Activated gamma-delta T cell treated with Interleukin-2 at 50 U/mL for 16 hours (primary cell): ENCODE measurements around the gene ARRB1.
"Not testable (repeated sequence)": the region's sequence is repeated elsewhere in the genome, so short reads cannot be mapped to it uniquely, and the experiment has no call there.

ENCODE experiments used
- DNase-seq: peaks from one replicate; pipeline ENCODE4 v3.0.0-alpha.2; 2020

ARRB1 gene

DNA sequence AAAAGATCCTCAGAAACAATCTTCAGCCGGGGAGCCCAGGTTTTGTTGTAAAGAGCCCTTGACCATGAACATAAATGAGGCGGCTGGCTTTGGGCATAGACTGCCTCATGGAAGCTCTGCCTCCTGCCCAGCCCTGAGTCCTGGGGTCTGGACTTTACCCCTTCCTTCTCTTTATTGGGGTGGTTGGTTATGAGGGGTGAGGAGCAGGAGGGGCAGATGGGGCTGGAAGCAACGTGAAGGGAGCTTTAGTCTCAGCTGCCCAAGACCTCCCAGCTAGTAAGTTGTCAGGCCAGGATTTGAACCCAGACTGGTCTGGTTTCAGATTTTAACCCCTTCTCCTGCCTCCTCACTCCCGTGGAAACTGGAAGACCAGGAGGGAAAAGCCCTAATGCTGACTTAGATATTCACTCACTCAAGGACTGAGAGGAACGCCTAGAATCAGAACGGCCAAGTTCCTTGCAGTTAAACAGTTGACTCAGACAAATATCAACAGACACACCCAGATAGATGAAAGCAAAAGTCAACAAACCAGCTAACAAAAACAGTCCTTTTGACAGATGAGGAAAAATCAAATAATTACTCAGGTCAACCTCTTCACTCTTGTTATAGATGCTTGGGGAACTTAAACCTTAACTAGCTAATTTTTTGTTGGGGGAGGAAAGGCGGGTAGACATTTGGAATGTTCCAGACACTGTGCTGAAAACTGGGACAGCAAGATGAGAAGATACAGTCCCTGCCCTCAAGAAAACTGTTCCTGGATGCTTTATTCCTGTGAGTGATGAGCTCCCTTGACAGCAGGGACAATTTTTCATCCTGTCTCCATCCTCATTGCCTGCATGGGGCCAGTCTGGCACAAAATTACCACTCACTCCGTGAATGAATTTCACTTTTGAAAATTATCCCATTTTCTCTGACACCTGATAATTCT is 20.8 kb upstream of the ARRB1 start:
- DNase-seq = no peak

DNA sequence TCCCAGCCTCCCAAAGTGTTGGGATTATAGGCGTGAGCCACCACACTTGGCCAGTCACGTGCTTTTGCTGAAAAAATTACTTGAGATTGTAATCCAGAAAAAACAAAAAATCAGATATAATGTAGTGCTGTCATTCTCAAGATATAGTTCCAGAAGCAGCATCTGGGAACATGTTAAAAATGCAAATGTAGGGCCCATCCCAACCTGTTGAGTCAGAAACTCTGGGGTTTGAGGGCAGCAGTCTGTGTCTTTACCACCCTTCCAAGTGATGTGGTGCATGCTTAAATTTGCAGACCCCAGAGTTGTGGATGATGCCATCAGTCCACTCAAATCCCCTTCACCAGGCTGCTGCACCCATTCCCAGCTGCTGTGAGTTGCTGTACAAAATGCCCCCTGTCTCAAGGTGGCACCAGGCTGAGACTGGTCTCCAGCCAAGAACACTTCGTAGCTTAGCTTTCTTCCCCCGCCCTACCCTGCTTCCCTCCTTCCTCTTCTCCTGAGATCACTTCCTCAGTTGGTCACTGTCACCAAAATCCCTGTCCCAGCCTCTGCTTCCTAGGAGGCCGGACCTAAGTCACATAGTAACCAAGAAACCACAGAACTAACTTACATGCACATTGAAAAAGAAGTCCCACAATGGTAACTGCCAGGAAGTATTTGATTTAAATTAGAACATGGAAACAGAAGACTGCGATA is 18.2 kb upstream of the ARRB1 start:
- DNase-seq = no peak

DNA sequence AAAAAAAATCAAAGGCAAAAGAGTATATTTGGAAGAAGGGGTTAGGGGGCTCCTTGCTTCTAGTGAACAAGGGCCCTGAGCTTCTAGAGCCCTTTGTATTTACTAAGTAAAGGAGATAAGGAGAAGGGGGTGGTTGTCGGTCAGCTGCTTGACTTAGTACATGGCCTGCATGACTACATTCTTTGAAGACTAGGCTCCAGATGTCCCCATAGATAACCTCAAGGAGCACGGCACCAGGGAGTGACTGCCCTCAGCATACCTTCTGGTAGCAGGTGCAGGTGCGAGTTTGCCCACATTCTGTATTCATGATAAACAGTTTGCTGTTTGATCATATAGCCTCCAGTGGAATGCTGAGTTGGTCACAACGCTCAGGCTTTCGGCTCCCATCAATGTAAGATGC is 15.4 kb upstream of the ARRB1 start:
- DNase-seq = not testable (repeated sequence)

DNA sequence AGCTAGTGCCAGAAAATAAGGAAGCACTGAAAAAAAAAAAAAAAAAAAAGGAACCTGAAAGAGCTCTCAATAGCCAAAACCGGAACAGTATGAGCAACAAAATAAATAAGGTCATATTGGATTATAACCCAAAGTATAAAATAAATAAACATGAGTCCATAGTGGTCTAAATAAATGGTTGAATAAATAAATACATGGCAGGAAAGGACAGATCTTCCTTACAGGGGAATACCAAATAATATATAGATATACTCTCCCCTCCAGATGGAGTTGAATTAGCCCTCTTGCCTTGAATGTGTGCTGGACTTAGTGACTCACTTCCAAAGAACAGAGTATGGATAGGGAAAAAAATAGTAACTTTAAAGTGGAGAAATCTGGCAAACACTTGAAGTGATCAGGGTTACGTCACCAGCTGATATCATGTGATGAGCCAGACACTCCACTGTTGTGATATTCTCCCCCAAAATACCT is 14.3 kb upstream of the ARRB1 start:
- no peak for DNase-seq

DNA sequence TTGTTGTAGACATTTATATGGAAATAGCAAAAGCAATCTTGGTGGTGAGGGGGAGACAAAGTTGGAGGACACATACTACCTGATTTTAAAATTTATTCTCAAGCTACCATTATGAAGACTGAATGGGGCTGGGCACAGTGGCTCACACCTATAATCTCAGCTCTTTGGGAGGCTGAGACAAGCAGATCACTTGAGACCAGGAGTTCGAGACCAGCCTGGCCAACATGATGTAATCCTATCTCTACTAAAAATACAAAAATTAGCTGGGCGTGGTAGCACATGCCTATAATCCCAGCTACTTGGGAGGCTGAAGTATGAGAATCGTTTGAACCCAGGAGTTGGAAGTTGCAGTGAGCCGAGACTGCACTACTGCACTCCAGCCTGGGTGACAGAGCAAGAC is 10.8 kb upstream of the ARRB1 start:
- DNase-seq = not testable (repeated sequence)

- DNase-seq = no peak
Measured at GRCh38 chr11:75356613-75357012, 5.2 kb upstream of the ARRB1 start.

GRCh38 chr11:75355051-75355450 is 3.6 kb upstream of the ARRB1 start:
- DNase-seq = no peak

DNA sequence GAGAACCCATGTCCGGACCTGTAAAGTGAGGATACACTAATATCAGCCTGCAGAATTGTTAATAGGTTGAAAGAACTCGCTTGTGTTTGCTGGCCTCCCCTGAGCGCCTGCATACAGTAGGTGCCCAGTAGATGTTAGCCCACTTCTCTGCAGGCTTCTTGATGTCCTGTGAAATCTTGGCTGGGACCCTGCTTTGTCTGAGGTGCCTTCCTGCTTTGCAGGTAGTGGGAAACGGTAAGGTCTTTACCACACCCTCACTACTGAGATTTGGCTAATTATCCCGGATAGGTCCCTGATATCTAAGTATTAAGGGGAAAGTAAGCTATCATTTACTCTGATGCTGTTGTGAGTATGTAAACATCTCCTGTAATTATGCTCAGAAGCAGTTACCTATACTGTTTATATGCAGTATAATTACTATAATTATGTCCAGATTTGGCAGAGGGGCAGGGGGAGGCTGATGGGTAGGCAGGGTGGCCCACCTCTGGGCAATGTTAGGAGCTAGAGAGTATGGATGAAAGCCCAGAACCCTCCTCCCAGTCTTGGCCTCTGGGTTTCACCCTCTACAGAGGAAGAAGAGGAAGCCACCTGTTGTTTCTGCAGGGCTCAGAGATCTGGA is 1.2 kb upstream of the ARRB1 start:
- DNase-seq = no peak

- DNase-seq = peak; percentile 45
Measured at GRCh38 chr11:75351791-75352587, 528 bp upstream of the ARRB1 start.

DNA sequence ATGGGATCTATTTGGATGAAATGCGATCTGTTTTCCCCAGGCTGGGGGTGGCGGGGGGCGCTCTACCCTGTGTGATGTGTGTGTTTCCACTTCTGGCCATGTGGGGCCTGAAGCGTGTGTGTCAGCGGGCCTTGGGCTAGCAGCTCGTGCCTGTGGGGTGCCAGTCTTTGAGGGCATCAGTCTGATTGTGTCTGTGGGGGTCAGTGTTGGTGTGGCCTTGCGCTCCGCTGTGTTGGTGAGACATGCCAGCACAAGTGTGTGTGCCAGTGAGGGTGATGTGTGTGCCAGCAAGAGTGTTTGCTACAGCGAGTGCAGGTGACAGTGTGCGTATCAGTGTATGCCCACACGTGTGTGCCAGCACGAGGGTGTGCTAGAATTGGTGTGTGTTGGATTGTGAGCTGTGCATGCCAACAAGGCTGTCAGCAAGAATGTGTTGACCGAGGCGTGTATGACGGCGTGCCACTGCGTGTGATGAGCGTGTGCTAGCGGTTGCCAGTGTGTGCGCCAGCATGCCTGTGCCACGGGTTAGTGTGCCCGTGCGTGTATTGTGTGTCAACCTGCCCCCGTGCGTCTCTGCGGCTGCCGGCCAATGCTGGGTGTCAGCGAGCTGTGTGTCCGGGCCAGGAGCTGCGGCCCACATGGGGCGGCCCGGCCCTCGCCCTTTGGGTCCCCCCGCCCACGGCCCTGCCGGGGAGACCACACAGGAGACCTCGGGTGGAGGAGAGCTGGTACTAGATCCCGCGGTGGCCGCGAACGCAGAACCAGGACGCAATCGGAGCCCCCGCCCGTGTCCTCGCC is 519 bp downstream of the ARRB1 start:
- peak; percentile 28 for DNase-seq

- no peak for DNase-seq
Measured at GRCh38 chr11:75350122-75350742, 1.2 kb downstream of the ARRB1 start.

- DNase-seq = no peak
Measured at GRCh38 chr11:75349521-75350116, 1.8 kb downstream of the ARRB1 start.

DNA sequence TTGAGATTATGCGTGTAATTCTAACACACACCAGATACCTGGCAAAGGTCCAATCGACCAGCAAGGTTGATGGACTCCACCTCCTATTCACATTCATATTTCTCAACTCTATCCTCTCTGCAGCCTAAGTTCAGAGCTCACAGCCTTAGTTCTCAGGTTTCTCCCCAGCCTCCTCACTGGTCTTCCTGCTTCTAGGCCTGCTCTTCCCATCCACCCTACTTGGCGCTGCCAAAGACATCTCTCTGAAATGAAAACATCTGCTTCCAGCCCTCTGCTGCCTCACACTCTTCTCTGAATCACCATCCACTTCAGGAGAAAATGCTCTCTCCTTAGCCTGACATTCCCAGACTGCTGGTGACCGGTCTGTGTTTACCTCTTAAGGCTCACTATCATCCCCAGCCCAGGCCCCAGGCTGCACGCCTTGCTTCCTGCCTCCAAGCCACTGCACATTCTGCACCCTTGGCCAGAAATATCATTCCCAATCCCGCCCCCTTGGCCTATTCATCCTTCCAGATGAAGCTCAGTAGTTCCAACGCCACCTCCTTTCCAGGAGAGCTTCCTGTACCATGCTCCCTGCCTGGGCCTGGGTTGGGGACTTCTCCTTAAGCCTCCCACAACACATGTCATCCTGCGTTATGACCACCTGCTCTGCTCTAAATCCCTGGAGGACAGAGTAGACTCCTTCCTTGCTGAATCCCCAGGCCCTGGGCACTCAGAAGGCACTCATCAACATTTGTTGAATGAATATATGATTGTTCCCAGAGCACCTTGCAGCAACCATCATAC is 3.5 kb downstream of the ARRB1 start:
- no peak for DNase-seq

DNA sequence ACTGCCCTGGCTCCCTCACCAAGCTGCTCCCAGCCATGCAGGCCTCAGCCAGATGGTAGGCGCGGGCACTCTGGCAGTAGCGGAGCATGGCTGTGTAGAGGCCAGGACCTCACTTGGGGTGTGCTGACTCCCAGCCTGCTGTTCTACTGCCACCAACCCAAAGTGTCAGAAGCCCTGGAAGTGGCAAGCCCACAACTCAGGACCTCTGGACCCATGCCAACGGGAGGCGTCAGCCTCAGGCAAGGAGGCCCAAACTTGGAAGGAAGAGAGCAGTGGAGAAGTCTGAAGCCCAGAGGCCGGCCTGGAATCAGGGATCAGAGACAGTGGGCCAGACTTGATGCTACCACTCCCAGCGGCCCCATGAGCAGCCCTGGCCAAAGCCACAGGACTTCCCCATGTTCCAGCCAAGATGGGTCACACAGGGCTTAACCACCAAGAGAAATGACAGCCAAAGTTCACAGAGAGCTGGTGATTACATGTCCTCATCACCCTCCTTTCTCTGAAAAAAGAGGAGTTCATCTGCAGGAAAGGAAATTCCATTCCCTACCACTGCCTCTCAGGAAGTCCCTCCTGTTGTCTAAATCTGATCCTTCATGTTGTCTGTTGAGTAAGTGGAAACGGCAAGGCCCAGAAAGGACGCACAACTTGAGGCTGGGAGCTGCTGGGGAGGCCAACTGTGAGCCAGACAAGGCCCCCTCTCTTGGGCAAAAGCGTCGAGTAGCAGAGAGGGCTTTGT is 4.4 kb downstream of the ARRB1 start:
- DNase-seq = no peak

GRCh38 chr11:75346296-75346695 is 5.2 kb downstream of the ARRB1 start:
- no peak for DNase-seq

DNA sequence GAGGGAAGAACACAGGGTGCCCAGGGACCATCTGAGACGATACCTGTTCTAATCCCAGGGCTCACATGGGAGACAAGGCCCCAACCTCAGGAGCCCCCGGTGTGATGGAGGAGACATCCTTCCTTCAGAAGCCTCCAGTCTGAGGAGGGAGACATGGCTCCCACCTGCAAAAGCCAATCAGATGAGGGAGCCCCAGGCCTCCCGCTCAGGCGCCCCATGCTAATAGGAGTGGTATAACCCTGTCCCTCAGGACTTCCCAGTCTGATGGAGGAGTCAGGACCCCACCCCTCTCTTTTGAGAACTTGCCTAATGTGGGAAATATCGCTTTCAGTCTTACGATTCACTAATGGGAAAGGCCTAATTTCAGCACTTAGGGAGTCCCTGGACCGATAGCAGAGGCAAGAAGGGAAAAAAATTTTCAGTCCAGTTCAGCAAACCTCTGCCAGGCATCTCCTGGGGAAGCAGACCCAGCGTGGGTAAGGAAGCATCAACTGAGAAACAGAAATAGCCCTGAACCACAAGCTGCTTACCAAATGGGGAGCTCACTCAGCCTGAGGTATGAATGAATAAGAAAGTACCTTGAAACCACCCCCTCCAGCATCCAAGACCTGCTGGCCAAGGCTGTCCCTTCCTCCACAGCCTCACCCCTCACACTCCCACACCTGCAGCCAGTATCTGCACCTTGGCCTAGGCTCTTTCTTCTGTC is 5.9 kb downstream of the ARRB1 start:
- DNase-seq = no peak

DNA sequence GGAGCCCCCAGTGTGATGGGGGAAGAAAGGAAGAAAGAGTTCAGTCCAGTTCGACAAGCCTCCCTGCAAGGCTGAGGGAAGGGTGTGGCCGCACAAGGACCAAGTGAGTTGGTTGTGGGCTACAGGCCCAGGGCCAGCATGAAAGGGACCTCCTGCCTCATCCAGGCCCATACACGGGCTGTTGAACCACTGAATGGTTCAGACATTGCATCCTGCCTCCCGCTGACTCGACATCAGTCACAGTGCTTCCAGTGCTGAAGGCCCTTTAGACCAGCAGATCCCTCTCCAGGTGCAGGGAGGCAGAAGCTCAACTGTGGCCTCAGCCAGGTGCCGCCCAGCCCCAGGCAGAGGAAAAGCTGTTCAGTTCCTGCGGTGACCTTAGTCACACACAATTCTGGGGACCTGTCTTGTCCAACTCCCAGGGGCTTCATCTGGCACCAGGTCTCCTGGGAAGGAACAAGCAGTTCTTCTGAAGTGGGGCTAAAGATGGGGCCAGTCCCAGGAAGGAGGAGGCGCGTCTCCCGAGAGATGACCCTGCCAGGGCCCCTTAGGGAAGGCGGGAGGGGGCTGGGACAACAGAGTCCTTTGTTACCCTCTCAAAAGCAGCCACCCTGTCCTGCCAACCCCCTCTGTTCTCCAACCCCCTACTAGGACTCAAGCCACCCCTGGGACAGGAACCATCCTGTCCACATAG is 6.6 kb downstream of the ARRB1 start:
- no peak for DNase-seq

DNA sequence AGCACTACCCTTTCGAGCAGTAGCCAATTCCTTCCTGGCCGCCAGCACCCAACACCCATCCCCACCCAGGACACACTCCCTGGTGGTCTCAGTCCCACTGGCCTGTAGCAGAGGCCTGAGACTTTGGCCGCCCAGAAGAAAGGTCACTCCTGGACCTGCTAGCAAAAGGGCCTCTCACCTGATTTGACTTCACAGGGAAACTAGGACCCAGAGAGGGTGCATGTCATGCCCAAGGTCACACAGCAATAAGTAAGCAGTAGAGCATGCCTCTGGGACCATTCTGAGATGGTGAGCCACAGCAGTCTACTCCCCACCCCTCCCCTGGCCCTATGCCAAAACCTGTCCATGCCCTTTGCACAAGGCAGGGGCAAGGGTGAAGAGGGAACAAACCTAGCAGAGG is 7.3 kb downstream of the ARRB1 start:
- DNase-seq = no peak
